ENCODE measurements around the gene MFAP4.

The MFAP4 gene

GRCh38 chr17:19369107-19369778, 17.7 kb downstream of the MFAP4 start:
- DNase-seq (ENCODE audit: extremely low read depth, low read depth) = no peak
- TF ChIP-seq CTCF (IDR thresholded peaks at IDR 0.05; ENCODE audit: low read depth, low read length) = no peak

- TF ChIP-seq CTCF (IDR thresholded peaks at IDR 0.05; ENCODE audit: low read depth, low read length) = no peak
- DNase-seq (ENCODE audit: extremely low read depth, low read depth) = no peak
Measured at GRCh38 chr17:19368229-19368628, 18.8 kb downstream of the MFAP4 start.

GRCh38 chr17:19366637-19366972, 20.4 kb downstream of the MFAP4 start:
- no peak for DNase-seq (ENCODE audit: extremely low read depth, low read depth)
- no peak for TF ChIP-seq CTCF (IDR thresholded peaks at IDR 0.05; ENCODE audit: low read depth, low read length)

- DNase-seq (ENCODE audit: extremely low read depth, low read depth) = no peak
- TF ChIP-seq CTCF (IDR thresholded peaks at IDR 0.05; ENCODE audit: low read depth, low read length) = no peak
Measured at GRCh38 chr17:19365833-19366636, 21.0 kb downstream of the MFAP4 start.

- TF ChIP-seq CTCF (IDR thresholded peaks at IDR 0.05; ENCODE audit: low read depth, low read length) = no peak
- no peak for DNase-seq (ENCODE audit: extremely low read depth, low read depth)
Measured at GRCh38 chr17:19365499-19365817, 21.5 kb downstream of the MFAP4 start.

GRCh38 chr17:19364699-19365498, 22.1 kb downstream of the MFAP4 start:
- no peak for TF ChIP-seq CTCF (IDR thresholded peaks at IDR 0.05; ENCODE audit: low read depth, low read length)
- no peak for DNase-seq (ENCODE audit: extremely low read depth, low read depth)
